SHP77 (cell line): Measurements from ENCODE around the gene CPSF7.
"Not testable (repeated sequence)": the region's sequence is repeated elsewhere in the genome, so short reads cannot be mapped to it uniquely, and the experiment has no call there.

Experiments used
- DNase-seq, 2 experiments: peaks; one replicate each; lab custom pipeline; 2025; lab: John Stamatoyannopoulos, UW

CPSF7 gene

GRCh38 chr11:61439615-61440014 lies 9.8 kb upstream of the CPSF7 start:
- no peak for DNase-seq

- DNase-seq, result no peak
These were observed 7.7 kb upstream of the CPSF7 start for GRCh38 chr11:61437496-61437895.

- not testable (repeated sequence) for DNase-seq
These were observed 1.1 kb upstream of the CPSF7 start for GRCh38 chr11:61430839-61431238.

GRCh38 chr11:61429346-61429690 lies 457 bp downstream of the CPSF7 start:
- peak; percentile 32 to 67 for DNase-seq

GRCh38 chr11:61425367-61426131 lies 4.2 kb downstream of the CPSF7 start:
- no peak for DNase-seq

- no peak for DNase-seq
These were observed 7.5 kb downstream of the CPSF7 start for GRCh38 chr11:61422226-61422625.

- DNase-seq, result no peak
These were observed 11.6 kb downstream of the CPSF7 start for GRCh38 chr11:61418136-61418535.

GRCh38 chr11:61417670-61418069 lies 12.1 kb downstream of the CPSF7 start:
- DNase-seq, result no peak

GRCh38 chr11:61416941-61417340 lies 12.8 kb downstream of the CPSF7 start:
- DNase-seq, result no peak

GRCh38 chr11:61415381-61415780 lies 14.4 kb downstream of the CPSF7 start:
- DNase-seq, result no peak

GRCh38 chr11:61414547-61414946 lies 15.2 kb downstream of the CPSF7 start:
- no peak for DNase-seq

- DNase-seq, result no peak
These were observed 16.3 kb downstream of the CPSF7 start for GRCh38 chr11:61413496-61413895.

GRCh38 chr11:61411589-61411988 lies 18.2 kb downstream of the CPSF7 start:
- DNase-seq, result no peak

- no peak for DNase-seq
These were observed 22.6 kb downstream of the CPSF7 start for GRCh38 chr11:61406991-61407728.

GRCh38 chr11:61406067-61406466 lies 23.7 kb downstream of the CPSF7 start:
- DNase-seq, result no peak

- no peak for DNase-seq
These were observed 25.1 kb downstream of the CPSF7 start for GRCh38 chr11:61404641-61405040.

- no peak for DNase-seq
These were observed 25.7 kb downstream of the CPSF7 start for GRCh38 chr11:61404103-61404502.

- DNase-seq, result no peak
These were observed 26.1 kb downstream of the CPSF7 start for GRCh38 chr11:61403658-61404057.

GRCh38 chr11:61401573-61401972 lies 28.2 kb downstream of the CPSF7 start:
- no peak for DNase-seq

- no peak for DNase-seq
These were observed 28.6 kb downstream of the CPSF7 start for GRCh38 chr11:61401173-61401572.

- no peak for DNase-seq
These were observed 36.7 kb downstream of the CPSF7 start for GRCh38 chr11:61392981-61393595.

GRCh38 chr11:61390161-61390560 lies 39.6 kb downstream of the CPSF7 start:
- DNase-seq, result no peak
